H1 (cell line): Measurements from ENCODE around the gene SHROOM3. TPM values are rescaled to one million over a fixed set of nuclear protein-coding genes. Genes with fewer than 3 reads are reported as not detected.

Experiments used
- CBX5 ChIP-seq: fragments of 300-800, 300-1000 bp; sonication (generic); IDR thresholded peaks from 2 replicates; pipeline ENCODE4 v1.7.1; 2016; ENCODE audit warnings: antibody characterized with exemption, low read length, low read depth
- PHF8 ChIP-seq: fragments of 200-600 bp; sonication (generic); conservative IDR thresholded peaks from 2 replicates; pipeline ENCODE4 v1.7.1; 2012; ENCODE audit warnings: low read depth, mild to moderate bottlenecking, inconsistent platforms, low read length, moderate library complexity
- polyA plus RNA-seq, 7 experiments: library from polyadenylated mRNA; depleted of rRNA in 3 of 7; stranded (reverse) in 5 of 7; unstranded in 2 of 7; fragments of >200 nt in 5 of 7; fragments of 200-250 nt in 2 of 7; gene quantifications; 1 replicate in 5 of 7; 2 replicates in 1 of 7; 4 replicates in 1 of 7; pipeline versions ENCODE4 v1.2.1 to v1.2.3, GENCODE V29; 2011 to 2013; ENCODE audit warnings: missing spikeins in 2 of 7, mixed read lengths in 2 of 7
- total RNA-seq: library from RNA; stranded (reverse); fragmentation: NEBNext Ultra II Directional; extraction: Animal tissue kit (Norgen Biotek cat#: 25700); gene quantifications from 2 replicates; pipeline ENCODE4 v1.2.1, GENCODE V29; 2021
- TF ChIP-seq, protein P1 (sequence below): IDR thresholded peaks from 2 replicates; pipeline ENCODE4 v1.6.1; 2011; ENCODE audit warnings: low read length, improper control_type of control experiment

SHROOM3 gene
- total and polyA plus RNA-seq, 2 of the 8 experiments (the other 6 are each of a cell fraction or from before 2014, with no cell fraction given), result 15.8 to 34.0 TPM

DNA sequence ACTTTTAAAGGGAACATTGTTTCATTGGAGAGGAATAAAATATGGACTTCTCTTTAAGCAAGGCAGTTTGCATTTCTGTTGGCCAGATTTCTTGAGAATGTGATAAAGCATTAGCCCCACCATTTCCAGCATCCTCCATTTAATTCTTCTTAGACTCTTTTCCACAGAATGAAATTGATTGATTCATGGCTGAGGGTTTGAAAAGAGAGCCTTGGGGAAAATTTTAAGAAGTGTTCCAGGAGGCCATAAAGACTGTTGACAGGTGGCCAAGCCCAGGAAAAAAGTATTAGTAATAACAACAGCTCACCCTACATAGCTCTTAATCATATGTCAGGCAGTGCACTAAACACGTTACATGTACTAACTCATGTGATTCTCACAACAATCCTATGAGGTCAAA, 53.4 kb downstream of the SHROOM3 start (continued):
- TF ChIP-seq, protein P1, sequence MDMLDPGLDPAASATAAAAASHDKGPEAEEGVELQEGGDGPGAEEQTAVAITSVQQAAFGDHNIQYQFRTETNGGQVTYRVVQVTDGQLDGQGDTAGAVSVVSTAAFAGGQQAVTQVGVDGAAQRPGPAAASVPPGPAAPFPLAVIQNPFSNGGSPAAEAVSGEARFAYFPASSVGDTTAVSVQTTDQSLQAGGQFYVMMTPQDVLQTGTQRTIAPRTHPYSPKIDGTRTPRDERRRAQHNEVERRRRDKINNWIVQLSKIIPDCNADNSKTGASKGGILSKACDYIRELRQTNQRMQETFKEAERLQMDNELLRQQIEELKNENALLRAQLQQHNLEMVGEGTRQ, result no peak
- TF ChIP-seq PHF8 (no peak), CBX5 (no peak)
- TF ChIP-seq, all 59 proteins: peak for 0
